H1 (cell line): ENCODE measurements around the gene FAU. TPM values are rescaled to one million over a fixed set of nuclear protein-coding genes. Genes with fewer than 3 reads are reported as not detected.

Experiments used
- CTBP2 ChIP-seq: IDR thresholded peaks from 2 replicates; pipeline ENCODE4 v1.7.0; 2011; ENCODE audit warnings: borderline replicate concordance, mild to moderate bottlenecking, moderate library complexity, mixed read lengths, low read length; ENCODE audit not compliant: insufficient read depth, insufficient read length
- CTCF ChIP-seq, 3 experiments: IDR thresholded peaks; 1 replicate in 2 of 3; 2 replicates in 1 of 3; pipeline versions ENCODE4 v1.5.1 to v1.6.1; 2011; ENCODE audit warnings: low read length in 3 of 3, mild to moderate bottlenecking in 3 of 3, inconsistent platforms in 2 of 3, low read depth in 1 of 3, moderate library complexity in 1 of 3; ENCODE audit not compliant: insufficient read depth in 1 of 3; ENCODE audit errors: control extremely low read depth in 1 of 3
- EZH2 ChIP-seq: fragments of 200-600 bp; sonication (generic); IDR thresholded peaks from 2 replicates; pipeline ENCODE4 v1.7.1; 2012; ENCODE audit warnings: low read depth, mild to moderate bottlenecking, moderate library complexity, low read length, inconsistent platforms; ENCODE audit not compliant: severe bottlenecking
- NANOG ChIP-seq: IDR thresholded peaks from 2 replicates; pipeline ENCODE4 v1.6.1; 2011; ENCODE audit warnings: low read length, low read depth, mild to moderate bottlenecking, inconsistent platforms; ENCODE audit not compliant: insufficient read depth, poor library complexity, severe bottlenecking
- SP1 ChIP-seq: IDR thresholded peaks from 2 replicates; pipeline ENCODE4 v1.6.1; 2011; ENCODE audit warnings: low read depth, low read length
- polyA plus RNA-seq, 7 experiments: library from polyadenylated mRNA; depleted of rRNA in 3 of 7; stranded (reverse) in 5 of 7; unstranded in 2 of 7; fragments of >200 nt in 5 of 7; fragments of 200-250 nt in 2 of 7; gene quantifications; 1 replicate in 5 of 7; 2 replicates in 1 of 7; 4 replicates in 1 of 7; pipeline versions ENCODE4 v1.2.1 to v1.2.3, GENCODE V29; 2011 to 2013; ENCODE audit warnings: missing spikeins in 2 of 7, mixed read lengths in 2 of 7
- total RNA-seq: library from RNA; stranded (reverse); fragmentation: NEBNext Ultra II Directional; extraction: Animal tissue kit (Norgen Biotek cat#: 25700); gene quantifications from 2 replicates; pipeline ENCODE4 v1.2.1, GENCODE V29; 2021

FAU gene
- total and polyA plus RNA-seq, 2 of the 8 experiments (the other 6 are each of a cell fraction or from before 2014, with no cell fraction given): 826 to 896 TPM

- no peak for TF ChIP-seq CTCF (IDR thresholded peaks at IDR 0.05; ENCODE audit: control extremely low read depth in 1 of 3, insufficient read depth in 1 of 3, low read depth in 1 of 3, low read length in 3 of 3)
- TF ChIP-seq NANOG: no peak
- no peak for TF ChIP-seq CTBP2
- no peak for TF ChIP-seq SP1
- TF ChIP-seq EZH2: no peak
- TF ChIP-seq, all 59 proteins: peak for 0
These were observed 14.9 kb downstream of the FAU start (continued) for GRCh38 chr11:65107078-65107477.
